WTC11 (cell line): ENCODE results near the gene FAM9A. TPM values are rescaled to one million over a fixed set of nuclear protein-coding genes. Genes with fewer than 3 reads are reported as not detected.

Experiments
- ATAC-seq: fragments of 200-7000 bp; cut with Tn5 transposase; 2 replicates; pipeline ENCODE4 v1.10.0; 2021; ENCODE audit warnings: mild to moderate bottlenecking, moderate library complexity
- CTCF ChIA-PET: fragments of 300-600 bp; sonication (Branson Sonifier 250); formaldehyde crosslinking; loops from one replicate; lab custom pipeline; 2021; ENCODE audit warnings: antibody characterized with exemption; lab: Charles Lee
- POLR2A ChIA-PET: fragments of 350-600 bp; sonication (Branson Sonifier 250); formaldehyde crosslinking; loops from one replicate; lab custom pipeline; 2021; ENCODE audit warnings: antibody characterized with exemption; lab: Charles Lee
- DNase-seq: peaks from one replicate; pipeline ENCODE4 v3.0.0; 2021; ENCODE audit warnings: low spot score
- H3K27ac Mint-ChIP-seq: 2 replicates; pipeline ENCODE4 v1.8.0; 2021; ENCODE audit warnings: mixed read lengths
- H3K27me3 Mint-ChIP-seq: 2 replicates; pipeline ENCODE4 v1.8.0; 2021; ENCODE audit warnings: low read depth, mild to moderate bottlenecking, moderate library complexity, mixed read lengths
- H3K36me3 Mint-ChIP-seq: 2 replicates; pipeline ENCODE4 v1.8.0; 2021; ENCODE audit warnings: mixed read lengths
- H3K4me1 Mint-ChIP-seq: 2 replicates; pipeline ENCODE4 v1.8.0; 2022; ENCODE audit warnings: mixed read lengths
- H3K4me3 Mint-ChIP-seq: 2 replicates; pipeline ENCODE4 v1.8.0; 2021; ENCODE audit warnings: mild to moderate bottlenecking, moderate library complexity, mixed read lengths
- H3K9me3 Mint-ChIP-seq: 2 replicates; pipeline ENCODE4 v1.8.0; 2021; ENCODE audit warnings: mixed read lengths
- CREB1 ChIP-seq: sonication (generic); formaldehyde crosslinking; IDR thresholded peaks from 2 replicates; pipeline ENCODE4 v1.8.0; 2023; ENCODE audit warnings: mild to moderate bottlenecking, missing genetic modification reagents
- EMX1 ChIP-seq: fragments of 250-450 bp; sonication (Bioruptor Pico); IDR thresholded peaks from 2 replicates; pipeline ENCODE4 v1.8.0; 2021; ENCODE audit warnings: mild to moderate bottlenecking
- ESRRA ChIP-seq: sonication (generic); formaldehyde crosslinking; IDR thresholded peaks from 2 replicates; pipeline ENCODE4 v1.8.1; 2022; ENCODE audit warnings: mild to moderate bottlenecking, missing genetic modification reagents, borderline replicate concordance
- FOXP1 ChIP-seq: sonication (generic); formaldehyde crosslinking; IDR thresholded peaks from 2 replicates; pipeline ENCODE4 v1.8.0; 2022; ENCODE audit warnings: missing genetic modification reagents, mild to moderate bottlenecking, moderate library complexity, borderline replicate concordance
- JUN ChIP-seq: sonication (generic); formaldehyde crosslinking; IDR thresholded peaks from 2 replicates; pipeline ENCODE4 v1.8.0; 2023; ENCODE audit warnings: mild to moderate bottlenecking, missing genetic modification reagents
- NFYB ChIP-seq: sonication (generic); formaldehyde crosslinking; conservative IDR thresholded peaks from 2 replicates; pipeline ENCODE4 v1.8.0; 2022; ENCODE audit warnings: low read depth, missing genetic modification reagents
- PRRX2 ChIP-seq: fragments of 250-450 bp; sonication (Bioruptor Pico); IDR thresholded peaks from 2 replicates; pipeline ENCODE4 v1.8.0; 2021; ENCODE audit warnings: mild to moderate bottlenecking
- RELA ChIP-seq: sonication (generic); formaldehyde crosslinking; IDR thresholded peaks from 2 replicates; pipeline ENCODE4 v1.8.1; 2022; ENCODE audit warnings: missing genetic modification reagents, mild to moderate bottlenecking, borderline replicate concordance
- RORB ChIP-seq: fragments of 250-450 bp; sonication (Bioruptor Pico); IDR thresholded peaks from 2 replicates; pipeline ENCODE4 v1.9.0; 2021; ENCODE audit warnings: mild to moderate bottlenecking
- SMAD3 ChIP-seq: sonication (generic); formaldehyde crosslinking; IDR thresholded peaks from 2 replicates; pipeline ENCODE4 v1.8.0; 2022; ENCODE audit warnings: missing genetic modification reagents, mild to moderate bottlenecking, borderline replicate concordance
- SMAD4 ChIP-seq: sonication (generic); formaldehyde crosslinking; IDR thresholded peaks from 2 replicates; pipeline ENCODE4 v1.8.0; 2022; ENCODE audit warnings: mild to moderate bottlenecking, missing genetic modification reagents
- SP1 ChIP-seq: sonication (generic); formaldehyde crosslinking; conservative IDR thresholded peaks from 2 replicates; pipeline ENCODE4 v1.8.1; 2022; ENCODE audit warnings: missing genetic modification reagents
- TEAD1 ChIP-seq: sonication (generic); formaldehyde crosslinking; IDR thresholded peaks from 2 replicates; pipeline ENCODE4 v1.8.0; 2022; ENCODE audit warnings: mild to moderate bottlenecking, missing genetic modification reagents
- ZNF317 ChIP-seq: sonication (generic); formaldehyde crosslinking; IDR thresholded peaks from 2 replicates; pipeline ENCODE4 v1.8.1; 2023; ENCODE audit warnings: low read depth, mild to moderate bottlenecking, moderate library complexity, missing genetic modification reagents, borderline replicate concordance
- ZNF416 ChIP-seq: fragments of 250-450 bp; sonication (Bioruptor Pico); IDR thresholded peaks from 2 replicates; pipeline ENCODE4 v1.9.0; 2021; ENCODE audit warnings: mild to moderate bottlenecking, inconsistent platforms
- ZNF671 ChIP-seq: fragments of 250-450 bp; sonication (Bioruptor Pico); IDR thresholded peaks from 2 replicates; pipeline ENCODE4 v1.8.0; 2021; ENCODE audit warnings: mild to moderate bottlenecking
- total RNA-seq: library from RNA; stranded (reverse); gene quantifications from 3 replicates; pipeline ENCODE4 v1.2.3, GENCODE V29; 2021
- TF ChIP-seq, protein P1 (sequence below): sonication (generic); formaldehyde crosslinking; IDR thresholded peaks from 2 replicates; pipeline ENCODE4 v1.8.1; 2023; ENCODE audit warnings: mild to moderate bottlenecking, missing genetic modification reagents, moderate library complexity
- TF ChIP-seq, protein P2 (sequence below): sonication (generic); formaldehyde crosslinking; IDR thresholded peaks from 2 replicates; pipeline ENCODE4 v1.8.0; 2023; ENCODE audit warnings: mild to moderate bottlenecking, missing genetic modification reagents
- TF ChIP-seq, protein P3 (sequence below): fragments of 250-450 bp; sonication (Bioruptor Pico); IDR thresholded peaks from 2 replicates; pipeline ENCODE4 v2.1.2; 2022; ENCODE audit warnings: mild to moderate bottlenecking, moderate library complexity
- TF ChIP-seq, protein P4 (sequence below): sonication (generic); formaldehyde crosslinking; conservative IDR thresholded peaks from 2 replicates; pipeline ENCODE4 v1.8.1; 2023; ENCODE audit warnings: mild to moderate bottlenecking, low read depth, missing genetic modification reagents, moderate library complexity
- TF ChIP-seq, protein P5 (sequence below): fragments of 250-450 bp; sonication (Bioruptor Pico); conservative IDR thresholded peaks from 2 replicates; pipeline ENCODE4 v1.9.0; 2021; ENCODE audit warnings: mild to moderate bottlenecking

FAM9A gene
- total RNA-seq, 1 experiment from 2014 or later: not detected

DNA sequence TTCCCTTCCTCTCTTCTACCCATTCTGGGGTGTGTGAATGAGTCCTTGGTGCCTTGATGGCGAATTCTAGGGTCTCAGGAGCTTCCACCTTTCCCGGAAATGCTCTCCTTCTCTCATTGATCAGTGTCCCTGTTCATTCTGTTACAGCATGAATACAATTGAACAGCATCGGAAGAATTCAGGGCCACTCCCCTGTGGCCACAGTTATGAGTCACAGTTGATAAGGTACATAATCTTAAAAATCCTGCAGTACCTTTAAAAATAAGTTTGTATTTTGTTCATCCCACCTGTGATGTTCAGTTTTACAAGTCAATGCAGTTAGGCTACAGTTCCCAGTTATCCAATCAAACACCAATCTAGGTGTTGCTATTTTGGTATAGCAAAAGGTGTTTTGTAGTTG is 47.3 kb upstream of the FAM9A start:
- no peak overlapping the region for H3K4me3 Mint-ChIP-seq
- TF ChIP-seq ESRRA (no peak), NFYB (CRISPR knock-in tag) (no peak), TEAD1 (no peak), RORB (CRISPR knock-in tag) (no peak), ZNF416 (no peak), SMAD4 (CRISPR knock-in tag) (no peak), ZNF317 (CRISPR knock-in tag) (no peak), ZNF671 (CRISPR knock-in tag) (no peak)
- H3K36me3 Mint-ChIP-seq: no peaks in the 10 kb centered on the region
- ATAC-seq (no peak), DNase-seq (no peak)
- H3K4me1 Mint-ChIP-seq: no peaks in the 10 kb centered on the region
- ChIA-PET CTCF (interaction anchor here (1.8 kb wide), 1 partner anchor 32 kb away, joined by 5 read pairs; no protein-coding TSS in a partner anchor), POLR2A (interaction anchor here (1.1 kb wide), 1 partner anchor 65 kb away, joined by 3 read pairs; no protein-coding TSS in a partner anchor)
- H3K9me3 Mint-ChIP-seq: no peaks in the 10 kb centered on the region
- H3K27ac Mint-ChIP-seq: no peak overlapping the region
- H3K27me3 Mint-ChIP-seq: no peaks in the 10 kb centered on the region

DNA sequence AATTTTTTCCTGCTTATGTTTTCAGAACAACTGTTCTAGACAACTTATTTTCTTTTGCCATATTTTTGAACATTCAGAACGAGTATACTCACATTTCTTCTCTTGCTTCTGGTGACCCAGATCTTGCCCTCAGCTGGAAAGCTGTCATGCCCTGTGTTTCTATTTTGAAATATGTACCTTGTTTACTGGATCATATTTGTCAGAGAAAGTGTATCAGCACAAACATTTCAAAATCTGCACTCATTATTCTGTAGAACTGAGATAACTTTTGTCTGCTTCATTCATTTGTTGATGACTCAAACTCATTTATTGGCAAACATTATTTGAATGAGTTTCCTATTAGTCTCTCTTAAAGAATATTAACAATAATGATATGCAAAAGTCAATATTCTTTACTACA is 46.2 kb upstream of the FAM9A start:
- no peaks in the 10 kb centered on the region for H3K9me3 Mint-ChIP-seq
- TF ChIP-seq, protein P1, sequence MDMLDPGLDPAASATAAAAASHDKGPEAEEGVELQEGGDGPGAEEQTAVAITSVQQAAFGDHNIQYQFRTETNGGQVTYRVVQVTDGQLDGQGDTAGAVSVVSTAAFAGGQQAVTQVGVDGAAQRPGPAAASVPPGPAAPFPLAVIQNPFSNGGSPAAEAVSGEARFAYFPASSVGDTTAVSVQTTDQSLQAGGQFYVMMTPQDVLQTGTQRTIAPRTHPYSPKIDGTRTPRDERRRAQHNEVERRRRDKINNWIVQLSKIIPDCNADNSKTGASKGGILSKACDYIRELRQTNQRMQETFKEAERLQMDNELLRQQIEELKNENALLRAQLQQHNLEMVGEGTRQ (CRISPR knock-in tag): no peak
- TF ChIP-seq JUN: no peak
- TF ChIP-seq, protein P2, sequence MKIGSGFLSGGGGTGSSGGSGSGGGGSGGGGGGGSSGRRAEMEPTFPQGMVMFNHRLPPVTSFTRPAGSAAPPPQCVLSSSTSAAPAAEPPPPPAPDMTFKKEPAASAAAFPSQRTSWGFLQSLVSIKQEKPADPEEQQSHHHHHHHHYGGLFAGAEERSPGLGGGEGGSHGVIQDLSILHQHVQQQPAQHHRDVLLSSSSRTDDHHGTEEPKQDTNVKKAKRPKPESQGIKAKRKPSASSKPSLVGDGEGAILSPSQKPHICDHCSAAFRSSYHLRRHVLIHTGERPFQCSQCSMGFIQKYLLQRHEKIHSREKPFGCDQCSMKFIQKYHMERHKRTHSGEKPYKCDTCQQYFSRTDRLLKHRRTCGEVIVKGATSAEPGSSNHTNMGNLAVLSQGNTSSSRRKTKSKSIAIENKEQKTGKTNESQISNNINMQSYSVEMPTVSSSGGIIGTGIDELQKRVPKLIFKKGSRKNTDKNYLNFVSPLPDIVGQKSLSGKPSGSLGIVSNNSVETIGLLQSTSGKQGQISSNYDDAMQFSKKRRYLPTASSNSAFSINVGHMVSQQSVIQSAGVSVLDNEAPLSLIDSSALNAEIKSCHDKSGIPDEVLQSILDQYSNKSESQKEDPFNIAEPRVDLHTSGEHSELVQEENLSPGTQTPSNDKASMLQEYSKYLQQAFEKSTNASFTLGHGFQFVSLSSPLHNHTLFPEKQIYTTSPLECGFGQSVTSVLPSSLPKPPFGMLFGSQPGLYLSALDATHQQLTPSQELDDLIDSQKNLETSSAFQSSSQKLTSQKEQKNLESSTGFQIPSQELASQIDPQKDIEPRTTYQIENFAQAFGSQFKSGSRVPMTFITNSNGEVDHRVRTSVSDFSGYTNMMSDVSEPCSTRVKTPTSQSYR (CRISPR knock-in tag): no peak
- TF ChIP-seq PRRX2 (CRISPR knock-in tag): no peak
- TF ChIP-seq, protein P3, sequence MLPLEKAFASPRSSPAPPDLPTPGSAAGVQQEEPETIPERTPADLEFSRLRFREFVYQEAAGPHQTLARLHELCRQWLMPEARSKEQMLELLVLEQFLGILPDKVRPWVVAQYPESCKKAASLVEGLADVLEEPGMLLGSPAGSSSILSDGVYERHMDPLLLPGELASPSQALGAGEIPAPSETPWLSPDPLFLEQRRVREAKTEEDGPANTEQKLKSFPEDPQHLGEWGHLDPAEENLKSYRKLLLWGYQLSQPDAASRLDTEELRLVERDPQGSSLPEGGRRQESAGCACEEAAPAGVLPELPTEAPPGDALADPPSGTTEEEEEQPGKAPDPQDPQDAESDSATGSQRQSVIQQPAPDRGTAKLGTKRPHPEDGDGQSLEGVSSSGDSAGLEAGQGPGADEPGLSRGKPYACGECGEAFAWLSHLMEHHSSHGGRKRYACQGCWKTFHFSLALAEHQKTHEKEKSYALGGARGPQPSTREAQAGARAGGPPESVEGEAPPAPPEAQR: no peak
- no peak for TF ChIP-seq EMX1 (CRISPR knock-in tag)
- no peak for TF ChIP-seq CREB1 (CRISPR knock-in tag)
- TF ChIP-seq SMAD4 (CRISPR knock-in tag): no peak
- no peak for TF ChIP-seq RELA (CRISPR knock-in tag)
- no peak for TF ChIP-seq SMAD3 (CRISPR knock-in tag)
- TF ChIP-seq, protein P4, sequence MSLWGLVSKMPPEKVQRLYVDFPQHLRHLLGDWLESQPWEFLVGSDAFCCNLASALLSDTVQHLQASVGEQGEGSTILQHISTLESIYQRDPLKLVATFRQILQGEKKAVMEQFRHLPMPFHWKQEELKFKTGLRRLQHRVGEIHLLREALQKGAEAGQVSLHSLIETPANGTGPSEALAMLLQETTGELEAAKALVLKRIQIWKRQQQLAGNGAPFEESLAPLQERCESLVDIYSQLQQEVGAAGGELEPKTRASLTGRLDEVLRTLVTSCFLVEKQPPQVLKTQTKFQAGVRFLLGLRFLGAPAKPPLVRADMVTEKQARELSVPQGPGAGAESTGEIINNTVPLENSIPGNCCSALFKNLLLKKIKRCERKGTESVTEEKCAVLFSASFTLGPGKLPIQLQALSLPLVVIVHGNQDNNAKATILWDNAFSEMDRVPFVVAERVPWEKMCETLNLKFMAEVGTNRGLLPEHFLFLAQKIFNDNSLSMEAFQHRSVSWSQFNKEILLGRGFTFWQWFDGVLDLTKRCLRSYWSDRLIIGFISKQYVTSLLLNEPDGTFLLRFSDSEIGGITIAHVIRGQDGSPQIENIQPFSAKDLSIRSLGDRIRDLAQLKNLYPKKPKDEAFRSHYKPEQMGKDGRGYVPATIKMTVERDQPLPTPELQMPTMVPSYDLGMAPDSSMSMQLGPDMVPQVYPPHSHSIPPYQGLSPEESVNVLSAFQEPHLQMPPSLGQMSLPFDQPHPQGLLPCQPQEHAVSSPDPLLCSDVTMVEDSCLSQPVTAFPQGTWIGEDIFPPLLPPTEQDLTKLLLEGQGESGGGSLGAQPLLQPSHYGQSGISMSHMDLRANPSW: no peak
- TF ChIP-seq, protein P5, sequence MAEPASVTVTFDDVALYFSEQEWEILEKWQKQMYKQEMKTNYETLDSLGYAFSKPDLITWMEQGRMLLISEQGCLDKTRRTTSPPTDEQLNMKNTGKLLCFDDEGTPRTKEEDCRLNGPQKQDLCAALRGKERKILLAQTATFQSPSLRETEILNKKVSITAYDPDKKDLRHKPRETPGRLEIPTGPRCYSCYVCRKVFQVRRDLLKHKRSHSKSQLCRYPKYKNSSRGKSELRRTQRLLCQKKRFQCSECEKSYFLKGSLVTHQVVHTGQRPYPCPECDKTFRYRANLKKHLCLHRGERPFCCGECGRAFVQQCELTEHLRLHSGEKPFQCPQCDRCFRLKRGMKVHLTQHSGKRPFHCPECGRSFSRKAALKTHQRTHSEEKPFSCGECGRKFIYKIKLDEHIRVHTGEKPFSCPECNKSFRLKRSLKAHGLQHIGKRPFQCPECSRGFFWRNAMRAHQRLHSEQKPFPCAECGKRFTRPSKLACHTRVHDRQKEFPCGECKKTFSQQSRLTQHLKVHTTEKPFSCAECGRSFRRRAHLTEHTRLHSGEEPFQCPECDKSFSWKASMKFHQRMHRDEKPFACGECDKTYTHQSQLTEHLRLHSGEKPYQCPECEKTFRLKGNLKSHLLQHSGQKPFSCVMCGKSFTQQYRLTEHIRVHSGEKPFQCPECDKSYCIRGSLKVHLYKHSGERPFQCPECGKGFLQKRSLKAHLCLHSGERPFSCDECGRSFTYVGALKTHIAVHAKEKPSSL (CRISPR knock-in tag): no peak
- no peak for TF ChIP-seq FOXP1 (CRISPR knock-in tag)
- TF ChIP-seq SP1 (CRISPR knock-in tag): no peak
- CTCF ChIA-PET: no interaction called here
- ATAC-seq (no peak), DNase-seq (no peak)
- H3K4me3 Mint-ChIP-seq: no peak overlapping the region
- no peaks in the 10 kb centered on the region for H3K27me3 Mint-ChIP-seq
- no peak overlapping the region for H3K27ac Mint-ChIP-seq
- H3K4me1 Mint-ChIP-seq: no peaks in the 10 kb centered on the region
- no peaks in the 10 kb centered on the region for H3K36me3 Mint-ChIP-seq
- POLR2A ChIA-PET: no interaction called here
